Loucy (cell line): ENCODE measurements around the gene PHACTR3.

Experiments
- H2AFZ ChIP-seq: fragments of 200-600 bp; sonication (generic); 2 replicates; pipeline ENCODE4 v1.6.0; 2016; ENCODE audit warnings: antibody characterized with exemption, mild to moderate bottlenecking, low read length, moderate library complexity
- H3F3A ChIP-seq: fragments of 200-600 bp; 2 replicates; pipeline ENCODE4 v1.6.0; 2016; ENCODE audit warnings: antibody characterized with exemption, low read depth, mild to moderate bottlenecking
- H3K27me3 ChIP-seq: fragments of 200-600 bp; sonication (generic); 2 replicates; pipeline ENCODE4 v1.6.1; 2014; ENCODE audit warnings: low read length, mild to moderate bottlenecking; ENCODE audit not compliant: insufficient read depth, poor library complexity, severe bottlenecking
- H3K36me3 ChIP-seq: fragments of 200-600 bp; sonication (generic); 2 replicates; pipeline ENCODE4 v1.6.1; 2016; ENCODE audit warnings: low read length; ENCODE audit not compliant: insufficient read depth
- H3K4me1 ChIP-seq: fragments of 200-600 bp; sonication (generic); 2 replicates; pipeline ENCODE4 v1.5.1; 2014; ENCODE audit warnings: low read length, mild to moderate bottlenecking; ENCODE audit not compliant: insufficient read depth, poor library complexity, severe bottlenecking
- H3K4me2 ChIP-seq: fragments of 200-600 bp; sonication (generic); 2 replicates; pipeline ENCODE4 v1.6.0; 2014; ENCODE audit warnings: antibody characterized with exemption, low read length, low read depth, mild to moderate bottlenecking; ENCODE audit not compliant: poor library complexity, severe bottlenecking
- H3K4me3 ChIP-seq: fragments of 200-600 bp; sonication (generic); 2 replicates; pipeline ENCODE4 v1.5.1; 2014; ENCODE audit warnings: low read length, mild to moderate bottlenecking, mixed read lengths; ENCODE audit not compliant: poor library complexity, severe bottlenecking
- H3K79me2 ChIP-seq: fragments of 200-600 bp; sonication (generic); 2 replicates; pipeline ENCODE4 v1.6.1; 2014; ENCODE audit warnings: low read length; ENCODE audit not compliant: insufficient read depth
- H3K9ac ChIP-seq: fragments of 200-600 bp; sonication (generic); 2 replicates; pipeline ENCODE4 v1.6.0; 2014; ENCODE audit warnings: mild to moderate bottlenecking, low read depth, low read length, moderate library complexity; ENCODE audit not compliant: poor library complexity, severe bottlenecking
- H3K9me2 ChIP-seq: fragments of 200-600 bp; sonication (generic); replicated peaks from 2 replicates; pipeline ENCODE4 v1.6.1; 2016; ENCODE audit warnings: low read depth, low read length, mixed read lengths
- H3K9me3 ChIP-seq: fragments of 200-600 bp; sonication (generic); 2 replicates; pipeline ENCODE4 v1.6.1; 2014; ENCODE audit warnings: mild to moderate bottlenecking, antibody characterized with exemption, low read length, low read depth; ENCODE audit not compliant: insufficient read depth
- H4K20me1 ChIP-seq: fragments of 200-600 bp; sonication (generic); 2 replicates; pipeline ENCODE4 v1.6.0; 2014; ENCODE audit warnings: antibody characterized with exemption, low read length, mild to moderate bottlenecking; ENCODE audit not compliant: insufficient read depth, poor library complexity, severe bottlenecking
- CTCF ChIP-seq: fragments of 200-600 bp; sonication (generic); conservative IDR thresholded peaks from 2 replicates; pipeline ENCODE4 v1.5.1; 2014; ENCODE audit warnings: mild to moderate bottlenecking, antibody characterized with exemption, low read length
- EZH2phosphoT487 ChIP-seq: fragments of 200-600 bp; IDR thresholded peaks from 2 replicates; pipeline ENCODE4 v1.6.1; 2018; ENCODE audit warnings: antibody characterized with exemption, mild to moderate bottlenecking, moderate library complexity, borderline replicate concordance

The PHACTR3 gene

GRCh38 chr20:59690101-59690500, 85.8 kb downstream of the PHACTR3 start:
- H3K4me3 ChIP-seq, result no peak overlapping the region
- H3K4me2 ChIP-seq, result no peak overlapping the region
- peaks cover 14% of the 10 kb centered on the region for H4K20me1 ChIP-seq
- H3K4me1 ChIP-seq, result no peaks in the 10 kb centered on the region
- no peak overlapping the region for H2AFZ ChIP-seq
- peaks cover 86% of the 10 kb centered on the region for H3K79me2 ChIP-seq
- no peaks in the 10 kb centered on the region for H3K9me2 ChIP-seq
- TF ChIP-seq CTCF (no peak), EZH2phosphoT487 (no peak)
- H3K9ac ChIP-seq, result no peak overlapping the region
- no peaks in the 10 kb centered on the region for H3K9me3 ChIP-seq
- no peaks in the 10 kb centered on the region for H3F3A ChIP-seq
- peaks cover 8% of the 10 kb centered on the region; the same call in 1 of the 2 replicates for H3K36me3 ChIP-seq
- no peaks in the 10 kb centered on the region for H3K27me3 ChIP-seq

GRCh38 chr20:59690976-59691375, 86.6 kb downstream of the PHACTR3 start:
- H3F3A ChIP-seq, result no peaks in the 10 kb centered on the region
- H2AFZ ChIP-seq, result no peak overlapping the region
- H3K27me3 ChIP-seq, result no peaks in the 10 kb centered on the region
- H3K9me3 ChIP-seq, result no peaks in the 10 kb centered on the region
- no peak overlapping the region for H3K4me3 ChIP-seq
- no peak overlapping the region for H3K9ac ChIP-seq
- peaks cover 88% of the 10 kb centered on the region for H3K79me2 ChIP-seq
- H3K4me1 ChIP-seq, result no peaks in the 10 kb centered on the region
- peaks cover 11% of the 10 kb centered on the region for H4K20me1 ChIP-seq
- TF ChIP-seq EZH2phosphoT487, result no peak
- TF ChIP-seq CTCF, result no peak
- no peaks in the 10 kb centered on the region for H3K36me3 ChIP-seq
- no peak overlapping the region for H3K4me2 ChIP-seq
- no peaks in the 10 kb centered on the region for H3K9me2 ChIP-seq

GRCh38 chr20:59692139-59692538, 87.8 kb downstream of the PHACTR3 start:
- Histone ChIP-seq H3F3A (no peaks in the 10 kb centered on the region), H3K9ac (no peak overlapping the region), H3K9me3 (no peaks in the 10 kb centered on the region), H3K27me3 (no peaks in the 10 kb centered on the region), H3K9me2 (no peaks in the 10 kb centered on the region), H3K4me1 (no peaks in the 10 kb centered on the region), H3K4me2 (no peak overlapping the region), H3K79me2 (peaks cover 83% of the 10 kb centered on the region), H4K20me1 (peaks cover 11% of the 10 kb centered on the region), H3K36me3 (no peaks in the 10 kb centered on the region), H2AFZ (no peak overlapping the region), H3K4me3 (no peak overlapping the region)
- TF ChIP-seq EZH2phosphoT487 (no peak), CTCF (no peak)
